Measurements from ENCODE around the gene SH2D1B. TPM values are rescaled to one million over a fixed set of nuclear protein-coding genes. Genes with fewer than 3 reads are reported as not detected.

SH2D1B gene
- total RNA-seq, 1 experiment from 2014 or later: not detected

GRCh38 chr1:162390396-162391185 lies 21.3 kb downstream of the SH2D1B start:
- CTCF ChIA-PET: interaction anchor here (0.8 to 1.9 kb wide), 6 partner anchors 18 to 328 kb away, joined by 3 to 9 read pairs (median 3); no protein-coding TSS in a partner anchor
- no peaks in the 10 kb centered on the region for H3K9me3 Mint-ChIP-seq (ENCODE audit: low read depth, unreplicated experiment)
- no peak overlapping the region for H3K4me3 Mint-ChIP-seq (ENCODE audit: low read depth, unreplicated experiment)
- H3K27me3 Mint-ChIP-seq (ENCODE audit: unreplicated experiment): no peaks in the 10 kb centered on the region
- intact Hi-C loops (cut with micrococcal nuclease; ENCODE audit: unreplicated experiment): loop anchor here (1.0 to 5.0 kb wide), 2 partner anchors 148 to 334 kb away; no protein-coding TSS in a partner anchor
- DNase-seq: no peak
- BruUV-seq (replicated peaks): no TSS peak
- H3K27ac Mint-ChIP-seq (ENCODE audit: unreplicated experiment): no peak overlapping the region
- TF ChIP-seq, protein P1, sequence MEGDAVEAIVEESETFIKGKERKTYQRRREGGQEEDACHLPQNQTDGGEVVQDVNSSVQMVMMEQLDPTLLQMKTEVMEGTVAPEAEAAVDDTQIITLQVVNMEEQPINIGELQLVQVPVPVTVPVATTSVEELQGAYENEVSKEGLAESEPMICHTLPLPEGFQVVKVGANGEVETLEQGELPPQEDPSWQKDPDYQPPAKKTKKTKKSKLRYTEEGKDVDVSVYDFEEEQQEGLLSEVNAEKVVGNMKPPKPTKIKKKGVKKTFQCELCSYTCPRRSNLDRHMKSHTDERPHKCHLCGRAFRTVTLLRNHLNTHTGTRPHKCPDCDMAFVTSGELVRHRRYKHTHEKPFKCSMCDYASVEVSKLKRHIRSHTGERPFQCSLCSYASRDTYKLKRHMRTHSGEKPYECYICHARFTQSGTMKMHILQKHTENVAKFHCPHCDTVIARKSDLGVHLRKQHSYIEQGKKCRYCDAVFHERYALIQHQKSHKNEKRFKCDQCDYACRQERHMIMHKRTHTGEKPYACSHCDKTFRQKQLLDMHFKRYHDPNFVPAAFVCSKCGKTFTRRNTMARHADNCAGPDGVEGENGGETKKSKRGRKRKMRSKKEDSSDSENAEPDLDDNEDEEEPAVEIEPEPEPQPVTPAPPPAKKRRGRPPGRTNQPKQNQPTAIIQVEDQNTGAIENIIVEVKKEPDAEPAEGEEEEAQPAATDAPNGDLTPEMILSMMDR (IDR thresholded peaks at IDR 0.05; ENCODE audit: unreplicated experiment): no peak
- peaks cover 35% of the 10 kb centered on the region for H3K4me1 Mint-ChIP-seq (ENCODE audit: low read depth, unreplicated experiment)
- H3K36me3 Mint-ChIP-seq (ENCODE audit: insufficient read depth, unreplicated experiment): no peaks in the 10 kb centered on the region

GRCh38 chr1:162389971-162390370 lies 22.0 kb downstream of the SH2D1B start:
- Mint-ChIP-seq H3K36me3 (ENCODE audit: insufficient read depth, unreplicated experiment) (no peaks in the 10 kb centered on the region), H3K27ac (ENCODE audit: unreplicated experiment) (no peak overlapping the region), H3K4me3 (ENCODE audit: low read depth, unreplicated experiment) (no peak overlapping the region), H3K27me3 (ENCODE audit: unreplicated experiment) (no peaks in the 10 kb centered on the region), H3K4me1 (ENCODE audit: low read depth, unreplicated experiment) (peaks cover 35% of the 10 kb centered on the region), H3K9me3 (ENCODE audit: low read depth, unreplicated experiment) (no peaks in the 10 kb centered on the region)
- TF ChIP-seq, protein P1 (IDR thresholded peaks at IDR 0.05; ENCODE audit: unreplicated experiment): no peak
- CTCF ChIA-PET: interaction anchor here (1.1 to 1.9 kb wide), 5 partner anchors 18 to 327 kb away, joined by 3 to 9 read pairs (median 3); no protein-coding TSS in a partner anchor
- intact Hi-C loops (cut with micrococcal nuclease; ENCODE audit: unreplicated experiment): loop anchor here (5.0 kb wide), 1 partner anchor 148 kb away; no protein-coding TSS in a partner anchor
- no TSS peak for BruUV-seq (replicated peaks)
- DNase-seq: no peak

DNA sequence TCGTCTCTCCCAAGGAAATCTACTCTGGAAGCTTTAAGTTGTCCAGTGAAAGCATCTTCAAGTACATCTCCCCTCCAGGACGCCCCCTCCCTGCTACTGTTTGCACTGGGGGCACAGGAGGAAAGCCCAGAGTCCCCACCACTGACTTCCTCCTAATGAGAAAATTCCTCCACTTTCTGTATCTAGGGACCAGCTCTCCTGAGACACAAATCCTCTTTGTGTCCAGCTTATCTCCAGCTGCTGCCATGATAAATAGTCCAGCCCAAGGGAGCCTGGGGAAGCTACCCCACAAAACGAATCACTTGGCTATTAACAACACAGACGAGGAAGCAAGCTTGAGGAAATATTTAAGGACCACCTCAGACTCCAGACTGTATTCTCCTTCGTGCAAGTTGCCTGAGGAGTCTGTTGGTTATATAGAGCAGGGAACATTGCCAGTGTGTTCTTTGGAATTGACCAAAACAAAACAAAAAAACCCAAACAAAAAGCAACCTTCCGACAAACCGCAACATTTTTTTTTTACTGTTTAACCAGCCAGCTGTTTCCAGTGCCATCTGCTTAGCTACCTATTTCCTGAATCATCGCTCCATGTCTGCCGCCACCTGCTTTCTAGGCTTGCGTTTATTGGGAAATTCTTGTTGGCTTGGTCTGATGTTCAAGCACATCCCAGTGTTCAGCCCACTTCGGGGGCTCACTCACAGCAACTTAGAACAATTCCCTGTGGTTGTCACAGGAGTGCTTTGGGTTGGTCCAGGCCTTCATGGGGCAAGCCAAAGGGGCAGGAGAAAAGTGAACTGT lies 22.7 kb downstream of the SH2D1B start:
- Mint-ChIP-seq H3K27me3 (ENCODE audit: unreplicated experiment) (no peaks in the 10 kb centered on the region), H3K9me3 (ENCODE audit: low read depth, unreplicated experiment) (no peaks in the 10 kb centered on the region), H3K27ac (ENCODE audit: unreplicated experiment) (peak overlapping the region; percentile 22), H3K36me3 (ENCODE audit: insufficient read depth, unreplicated experiment) (no peaks in the 10 kb centered on the region), H3K4me1 (ENCODE audit: low read depth, unreplicated experiment) (peaks cover 35% of the 10 kb centered on the region), H3K4me3 (ENCODE audit: low read depth, unreplicated experiment) (no peak overlapping the region)
- BruUV-seq (replicated peaks): no TSS peak
- no peak for DNase-seq
- TF ChIP-seq, protein P1 (IDR thresholded peaks at IDR 0.05; ENCODE audit: unreplicated experiment): no peak
- CTCF ChIA-PET: interaction anchor here (0.5 to 1.9 kb wide), 6 partner anchors 8 to 327 kb away, joined by 3 to 9 read pairs (median 4); partner anchors contain the start of gene C1orf226
- intact Hi-C loops (cut with micrococcal nuclease; ENCODE audit: unreplicated experiment): no loop called here

DNA sequence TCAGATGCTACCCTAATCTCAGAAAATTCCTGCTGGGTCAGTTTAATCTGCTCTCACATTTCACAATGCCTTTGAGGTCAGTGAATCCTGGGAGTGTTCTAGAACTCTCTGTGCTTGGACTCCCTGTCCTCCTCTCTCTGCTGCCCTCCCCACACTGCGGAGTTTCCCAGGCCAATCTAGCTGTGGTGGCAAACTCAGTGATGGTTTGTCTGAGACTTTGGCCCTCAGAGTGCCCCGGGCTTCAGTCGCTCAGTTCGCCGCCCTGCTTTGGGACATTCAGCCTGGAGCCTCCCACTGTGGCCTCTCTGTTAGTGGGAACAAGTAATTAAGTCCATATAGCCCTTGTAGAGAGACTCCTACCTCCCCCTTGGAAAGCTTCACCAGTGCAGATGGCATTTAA lies 23.3 kb downstream of the SH2D1B start:
- no TSS peak for BruUV-seq (replicated peaks)
- intact Hi-C loops (cut with micrococcal nuclease; ENCODE audit: unreplicated experiment): no loop called here
- no peaks in the 10 kb centered on the region for H3K36me3 Mint-ChIP-seq (ENCODE audit: insufficient read depth, unreplicated experiment)
- no peak for DNase-seq
- H3K27ac Mint-ChIP-seq (ENCODE audit: unreplicated experiment): no peak overlapping the region
- H3K27me3 Mint-ChIP-seq (ENCODE audit: unreplicated experiment): no peaks in the 10 kb centered on the region
- TF ChIP-seq, protein P1 (IDR thresholded peaks at IDR 0.05; ENCODE audit: unreplicated experiment): no peak
- no peaks in the 10 kb centered on the region for H3K9me3 Mint-ChIP-seq (ENCODE audit: low read depth, unreplicated experiment)
- peaks cover 35% of the 10 kb centered on the region for H3K4me1 Mint-ChIP-seq (ENCODE audit: low read depth, unreplicated experiment)
- no peak overlapping the region for H3K4me3 Mint-ChIP-seq (ENCODE audit: low read depth, unreplicated experiment)
- CTCF ChIA-PET: interaction anchor here (0.5 to 1.9 kb wide), 4 partner anchors 31 to 326 kb away, joined by 3 to 9 read pairs (median 3); no protein-coding TSS in a partner anchor

All from Calu3 (cell line).